NCI-H774 (cell line): Measurements from ENCODE around the gene MMP25.
"Not testable (repeated sequence)": the region's sequence is repeated elsewhere in the genome, so short reads cannot be mapped to it uniquely, and the experiment has no call there.

Experiments
- DNase-seq: peaks from one replicate; lab custom pipeline; 2025; lab: John Stamatoyannopoulos, UW

Gene MMP25

DNA sequence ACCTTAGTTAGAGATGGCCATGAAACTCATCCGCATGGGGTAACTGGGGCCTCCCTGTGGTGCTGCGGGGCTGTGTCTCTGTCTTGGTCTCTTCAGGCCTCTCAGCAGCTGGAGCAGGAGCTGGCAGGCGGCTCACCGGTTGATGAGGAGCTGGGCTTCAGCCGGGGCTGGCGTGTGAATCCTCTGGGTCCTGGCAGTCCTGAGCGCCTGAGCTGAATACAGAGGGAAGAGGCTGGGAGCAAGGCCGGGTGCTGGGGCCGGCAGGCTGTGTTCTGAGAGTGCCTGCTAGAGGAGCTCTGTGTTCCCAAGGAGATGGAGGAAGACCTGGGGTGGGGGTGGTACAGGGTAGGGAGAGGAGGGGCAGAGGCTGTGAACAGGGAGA lies 9.4 kb downstream of the MMP25 start:
- not testable (repeated sequence) for DNase-seq

DNA sequence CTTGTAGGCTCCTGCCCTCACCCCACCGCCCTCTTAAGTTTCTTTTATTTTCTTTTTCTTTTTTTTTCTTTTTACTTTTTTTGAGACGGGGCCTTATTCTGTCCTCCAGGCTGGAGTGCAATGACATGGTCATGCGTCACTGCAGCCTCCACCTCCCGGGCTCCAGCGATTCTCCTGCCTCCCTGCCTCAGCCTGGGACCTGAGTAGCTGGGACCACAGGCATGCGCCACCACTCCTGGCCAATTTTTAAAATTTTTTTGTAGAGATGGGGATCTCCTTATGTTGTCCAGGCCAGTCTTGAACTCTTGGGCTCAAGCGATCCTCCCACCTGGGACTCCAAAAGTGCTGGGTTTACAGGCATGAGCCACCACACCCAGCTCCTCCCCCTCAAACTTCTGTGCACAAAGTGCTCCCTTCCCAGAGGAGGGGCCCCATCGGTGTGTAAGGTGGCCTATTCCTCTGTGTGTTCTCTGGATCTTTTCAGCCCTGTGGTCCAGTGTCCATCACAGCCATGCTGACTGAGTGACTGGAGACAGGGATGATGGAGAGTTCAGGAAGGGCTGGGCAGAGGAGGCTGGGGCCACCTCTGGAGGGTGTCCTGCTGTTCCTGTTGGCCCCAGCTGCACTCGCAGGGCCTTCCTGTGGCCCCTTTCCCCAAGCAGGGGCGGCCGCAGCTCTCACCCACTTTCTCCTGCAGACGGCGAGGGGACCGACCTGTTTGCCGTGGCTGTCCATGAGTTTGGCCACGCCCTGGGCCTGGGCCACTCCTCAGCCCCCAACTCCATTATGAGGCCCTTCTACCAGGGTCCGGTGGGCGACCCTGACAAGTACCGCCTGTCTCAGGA lies 10.2 kb downstream of the MMP25 start:
- DNase-seq, result no peak

DNA sequence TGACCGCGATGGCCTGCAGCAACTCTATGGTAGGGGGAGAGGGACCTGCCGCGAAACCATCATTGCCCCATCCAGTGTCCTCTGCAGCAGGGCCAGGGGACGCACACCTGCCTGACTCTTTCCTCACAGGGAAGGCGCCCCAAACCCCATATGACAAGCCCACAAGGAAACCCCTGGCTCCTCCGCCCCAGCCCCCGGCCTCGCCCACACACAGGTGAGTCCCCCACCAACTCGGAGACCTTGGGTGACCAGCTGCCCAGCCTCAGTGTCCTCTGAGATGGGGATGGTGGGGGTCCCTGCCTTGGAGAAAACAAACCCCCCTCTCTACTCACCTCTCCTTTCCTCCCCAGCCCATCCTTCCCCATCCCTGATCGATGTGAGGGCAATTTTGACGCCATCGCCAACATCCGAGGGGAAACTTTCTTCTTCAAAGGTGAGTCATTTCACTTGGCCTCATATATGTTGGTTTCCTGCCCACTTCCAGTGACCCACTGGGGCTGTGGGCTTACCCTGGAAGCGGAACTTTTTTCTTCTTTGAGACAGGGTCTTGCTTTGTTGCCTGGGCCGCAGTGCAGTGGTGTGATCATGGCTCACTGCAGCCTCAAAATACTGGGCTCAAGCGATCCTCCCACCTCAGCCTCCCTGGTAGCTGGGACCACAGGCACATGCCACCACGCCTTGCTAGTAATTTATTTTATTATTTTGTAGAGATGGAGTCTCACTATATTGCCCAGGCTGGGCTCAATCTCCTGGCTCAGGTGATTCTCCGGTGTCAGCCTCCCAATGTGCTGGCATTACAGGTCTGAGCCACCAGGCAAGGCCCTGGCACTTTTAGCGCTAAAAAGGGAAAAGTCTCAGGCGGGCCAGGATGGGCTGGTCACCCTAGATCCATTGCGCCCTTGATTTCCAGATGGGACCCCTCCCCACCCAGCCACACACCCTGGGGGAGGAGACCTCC lies 11.1 kb downstream of the MMP25 start:
- DNase-seq, result no peak

DNA sequence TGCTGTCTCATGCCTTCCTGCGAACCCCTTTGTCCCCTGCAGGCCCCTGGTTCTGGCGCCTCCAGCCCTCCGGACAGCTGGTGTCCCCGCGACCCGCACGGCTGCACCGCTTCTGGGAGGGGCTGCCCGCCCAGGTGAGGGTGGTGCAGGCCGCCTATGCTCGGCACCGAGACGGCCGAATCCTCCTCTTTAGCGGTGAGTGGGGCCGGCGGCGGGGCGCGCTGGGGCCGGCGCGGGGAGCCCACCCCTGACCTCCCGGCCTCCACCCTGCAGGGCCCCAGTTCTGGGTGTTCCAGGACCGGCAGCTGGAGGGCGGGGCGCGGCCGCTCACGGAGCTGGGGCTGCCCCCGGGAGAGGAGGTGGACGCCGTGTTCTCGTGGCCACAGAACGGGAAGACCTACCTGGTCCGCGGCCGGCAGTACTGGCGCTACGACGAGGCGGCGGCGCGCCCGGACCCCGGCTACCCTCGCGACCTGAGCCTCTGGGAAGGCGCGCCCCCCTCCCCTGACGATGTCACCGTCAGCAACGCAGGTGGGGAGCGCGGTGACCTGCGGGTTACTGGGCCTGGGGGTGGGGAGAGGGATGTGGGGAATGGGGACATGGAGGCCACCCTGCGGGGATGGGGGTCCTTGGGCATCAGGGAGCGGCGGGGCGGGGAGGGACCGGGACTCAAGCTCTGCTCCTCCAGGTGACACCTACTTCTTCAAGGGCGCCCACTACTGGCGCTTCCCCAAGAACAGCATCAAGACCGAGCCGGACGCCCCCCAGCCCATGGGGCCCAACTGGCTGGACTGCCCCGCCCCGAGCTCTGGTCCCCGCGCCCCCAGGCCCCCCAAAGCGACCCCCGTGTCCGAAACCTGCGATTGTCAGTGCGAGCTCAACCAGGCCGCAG lies 12.0 kb downstream of the MMP25 start:
- DNase-seq, result no peak

DNA sequence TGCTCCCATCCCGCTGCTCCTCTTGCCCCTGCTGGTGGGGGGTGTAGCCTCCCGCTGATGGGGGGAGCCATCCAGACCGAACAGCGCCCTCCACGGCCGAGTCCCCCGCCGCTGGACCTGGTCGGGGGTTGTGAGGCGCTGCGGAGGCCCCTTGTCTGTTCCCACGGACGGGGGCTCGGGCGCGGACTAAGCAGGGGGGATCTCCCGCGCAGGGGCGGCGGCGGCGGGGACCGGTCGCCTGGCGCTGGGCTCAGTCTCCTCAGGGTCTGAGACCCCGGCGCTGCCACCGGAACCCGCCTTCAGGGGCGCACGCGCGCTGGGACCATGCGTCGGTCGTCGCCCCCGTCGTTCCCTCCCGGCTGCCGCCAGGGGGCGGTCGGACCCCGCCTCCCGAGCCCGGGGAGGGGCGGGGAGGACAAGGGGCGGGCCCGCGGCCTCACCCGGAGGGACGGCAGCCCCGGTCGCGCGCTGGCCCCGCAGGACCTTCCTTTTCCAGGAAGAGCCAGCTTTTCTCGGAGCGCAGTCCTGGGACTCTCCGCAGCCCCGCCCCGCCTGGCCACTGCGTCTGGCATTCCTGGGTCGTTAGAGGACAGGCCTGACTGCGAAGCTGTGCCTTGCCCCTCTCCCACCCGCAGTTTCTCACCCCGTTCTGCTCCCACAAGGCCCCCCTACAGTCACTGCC lies 12.8 kb downstream of the MMP25 start:
- peak; percentile 50 for DNase-seq

DNA sequence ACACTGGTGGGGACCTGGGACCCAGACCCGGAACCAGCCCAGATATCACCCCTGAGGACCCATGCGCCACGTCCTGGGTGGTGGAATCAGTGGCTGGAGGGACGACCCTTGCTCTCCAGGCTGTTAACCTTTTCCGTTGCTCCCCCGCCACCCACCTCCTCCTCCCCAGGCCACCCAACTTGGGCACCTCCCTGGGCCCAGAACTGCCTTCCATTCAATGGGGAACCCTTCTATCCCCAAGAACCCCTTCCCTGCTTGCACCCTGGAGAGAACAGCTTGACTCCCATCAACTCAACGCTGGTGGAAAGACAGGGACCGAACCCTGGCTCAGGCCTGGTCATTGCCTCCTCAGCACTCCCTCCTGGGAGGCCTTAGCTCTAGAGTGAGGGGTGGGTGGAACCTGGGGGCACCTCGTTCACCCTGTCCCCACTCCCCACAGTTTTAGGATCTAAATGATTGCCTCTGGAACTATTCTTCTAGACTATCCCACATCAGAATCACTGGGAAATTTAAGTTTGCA lies 13.4 kb downstream of the MMP25 start:
- no peak for DNase-seq

DNA sequence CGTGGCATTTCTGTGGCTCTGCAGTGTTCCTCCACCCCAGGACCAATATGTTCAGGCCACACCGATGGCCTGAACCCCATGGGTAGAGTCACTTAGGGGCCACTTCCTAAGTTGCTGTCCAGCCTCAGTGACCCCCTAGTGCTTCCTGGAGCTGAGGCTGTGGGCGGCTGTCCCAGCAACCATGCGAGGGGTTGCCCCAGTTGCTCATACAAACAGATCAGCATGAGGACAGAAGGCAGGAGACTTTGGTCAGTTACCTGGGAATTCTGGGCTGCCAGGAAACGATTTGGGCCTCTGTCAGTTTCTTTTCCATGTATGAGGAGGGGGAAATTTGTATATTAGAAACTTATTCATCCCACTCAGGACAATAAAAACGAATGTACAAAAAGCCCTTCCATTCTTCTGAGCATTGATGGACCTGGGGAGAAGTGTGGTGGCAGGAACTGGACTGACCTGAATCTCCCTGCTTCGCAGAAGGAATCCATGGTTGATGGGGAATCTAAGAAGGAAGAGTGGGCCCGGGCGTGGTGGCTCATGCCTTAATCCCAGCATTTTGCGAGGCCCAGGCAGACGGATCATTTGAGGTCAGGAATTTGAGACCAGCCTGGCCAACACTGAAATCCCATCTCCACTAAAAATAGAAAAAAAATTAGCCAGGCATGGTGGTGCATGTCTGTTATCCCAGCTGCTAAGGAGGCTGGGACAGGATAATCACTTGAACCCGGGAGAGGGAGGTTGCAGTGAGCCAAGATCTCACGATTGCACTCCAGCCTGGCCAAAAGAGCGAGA lies 14.2 kb downstream of the MMP25 start:
- DNase-seq, result no peak

DNA sequence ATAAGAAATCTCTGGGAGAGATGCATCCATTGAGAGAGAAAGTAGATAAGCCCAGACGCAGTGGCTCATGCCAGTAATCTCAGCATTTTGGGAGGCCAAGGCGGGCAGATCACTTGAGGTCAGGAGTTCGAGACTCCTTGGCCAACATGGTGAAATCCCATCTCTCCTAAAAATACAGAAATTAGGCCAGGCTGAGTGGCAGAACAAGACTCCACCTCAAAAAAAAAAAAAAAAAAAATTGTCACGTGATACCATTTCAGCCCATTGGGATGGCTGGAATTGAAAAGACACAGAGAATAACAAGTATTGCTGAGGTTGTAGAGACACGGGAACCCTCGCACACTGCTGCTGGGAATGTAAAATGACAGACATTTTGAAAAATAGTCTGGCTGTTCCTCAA lies 16.2 kb downstream of the MMP25 start:
- no peak for DNase-seq

DNA sequence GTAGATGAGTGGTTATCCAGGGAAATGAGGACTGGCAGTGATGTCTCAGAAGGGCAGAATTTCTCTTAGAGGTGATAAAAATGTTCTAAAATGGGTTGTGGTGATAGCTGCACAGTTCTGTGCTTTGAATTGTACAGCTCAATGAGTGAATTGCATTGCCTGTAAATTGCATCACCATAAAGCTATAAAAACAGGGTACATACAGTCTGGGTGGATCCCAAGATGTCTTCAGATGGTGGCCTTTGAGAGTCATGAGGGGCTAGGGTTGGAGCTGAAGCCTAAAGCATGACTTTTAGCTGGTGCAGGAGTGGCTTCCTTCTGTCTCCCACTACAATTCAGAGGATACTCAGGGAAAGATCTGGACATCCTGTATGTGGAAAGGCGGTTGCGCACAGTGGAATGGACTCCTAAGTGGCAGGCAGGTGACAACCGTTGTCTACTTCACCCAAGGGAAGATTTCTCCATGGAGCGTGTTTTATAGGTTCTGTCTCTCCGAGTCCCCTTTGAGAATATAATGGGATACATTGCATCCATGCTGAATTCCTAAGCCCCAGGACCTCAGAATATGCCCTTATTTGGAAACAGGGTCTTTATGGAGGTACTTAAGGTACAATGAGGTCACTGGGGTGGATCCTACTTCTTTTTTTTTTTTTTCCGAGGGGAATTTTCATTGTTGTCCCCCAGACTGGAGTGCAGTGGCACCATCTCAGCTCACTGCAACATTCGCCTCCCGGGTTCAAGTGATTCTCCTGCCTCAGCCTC lies 17.4 kb downstream of the MMP25 start:
- no peak for DNase-seq

DNA sequence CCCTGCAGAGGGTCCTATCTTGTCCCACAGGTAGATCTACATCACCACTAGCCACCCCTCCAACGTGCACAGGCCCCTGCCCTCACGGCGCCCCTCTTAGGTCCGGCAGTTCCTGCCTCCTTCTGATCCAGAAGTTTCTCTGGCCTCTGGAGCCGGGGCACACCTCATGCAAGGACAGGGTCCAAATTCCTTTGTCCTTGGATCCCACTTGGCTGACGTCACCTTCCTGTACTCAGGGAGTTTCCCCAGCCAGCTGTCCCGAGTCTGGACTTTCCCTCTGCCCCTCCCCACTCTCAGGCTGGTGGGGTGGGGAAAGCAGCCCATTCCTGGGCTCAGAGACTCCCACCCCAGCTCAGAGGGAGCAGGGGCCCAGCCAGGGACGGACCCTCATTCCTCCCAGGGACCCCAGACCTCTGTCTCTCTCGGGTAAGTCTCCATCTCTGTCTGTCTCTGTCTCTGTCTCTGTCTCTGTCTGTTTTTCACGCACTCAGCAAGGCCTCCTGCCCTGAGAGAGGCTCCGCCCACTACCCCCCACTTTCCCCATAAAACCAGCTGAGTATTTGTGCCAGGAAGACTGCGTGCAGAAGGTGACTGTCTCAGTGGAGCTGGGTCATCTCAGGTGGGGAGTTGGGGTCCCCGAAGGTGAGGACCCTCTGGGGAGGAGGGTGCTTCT lies 18.8 kb downstream of the MMP25 start, which contains the start of gene IL32:
IL32 (plus strand) TSS at position 572 of the 673 bp plus-strand sequence. CDS start 172 bp downstream, outside the sequence.
- no peak for DNase-seq

DNA sequence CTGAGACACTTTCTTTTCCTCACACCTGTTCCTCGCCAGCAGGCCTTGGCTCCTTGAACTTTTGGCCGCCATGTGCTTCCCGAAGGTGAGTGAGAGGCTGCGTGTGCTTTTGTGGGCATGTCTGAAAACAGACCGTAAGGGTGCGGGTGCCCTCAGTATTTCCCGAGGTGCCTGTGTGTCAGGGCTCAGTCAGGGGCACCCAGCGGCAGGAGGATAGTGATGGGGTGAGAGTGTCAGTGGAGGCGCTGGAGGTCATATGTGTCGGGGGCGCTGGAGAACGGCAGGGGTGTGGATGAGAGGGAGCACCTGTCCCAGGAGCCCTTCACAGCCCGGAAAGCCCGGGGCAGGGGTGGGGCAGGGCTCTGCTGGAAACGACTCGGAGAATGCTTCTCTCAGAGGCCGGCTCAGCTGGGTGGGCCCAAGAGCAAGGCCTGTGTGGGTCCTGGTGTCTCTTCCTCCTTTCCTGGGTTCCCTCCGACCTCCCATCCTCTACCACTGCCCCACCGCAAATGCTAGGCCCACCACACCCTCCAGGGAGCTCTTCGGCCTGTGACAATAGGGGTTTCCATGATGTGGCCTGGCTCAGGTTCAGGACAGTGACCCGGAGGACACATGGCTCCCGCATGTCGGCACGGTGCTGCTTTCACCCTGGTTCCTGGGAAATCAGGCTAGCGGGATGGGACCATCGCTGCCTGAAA lies 19.5 kb downstream of the MMP25 start:
- DNase-seq, result no peak

DNA sequence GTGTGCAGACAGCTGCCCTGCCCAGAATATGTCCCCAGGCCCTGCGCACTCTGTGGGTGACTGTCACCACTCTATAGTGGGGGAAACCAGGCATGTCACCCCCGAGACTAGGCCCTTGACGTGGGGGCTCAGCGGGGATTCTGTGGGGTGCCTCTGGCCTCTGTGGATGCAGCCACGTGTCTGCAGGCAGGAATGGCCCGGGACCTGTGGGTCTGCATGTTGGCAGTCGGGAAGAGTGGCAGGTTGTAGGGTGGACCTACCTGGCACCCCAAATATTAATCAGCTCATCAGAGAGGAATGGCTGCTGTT lies 20.0 kb downstream of the MMP25 start:
- no peak for DNase-seq

DNA sequence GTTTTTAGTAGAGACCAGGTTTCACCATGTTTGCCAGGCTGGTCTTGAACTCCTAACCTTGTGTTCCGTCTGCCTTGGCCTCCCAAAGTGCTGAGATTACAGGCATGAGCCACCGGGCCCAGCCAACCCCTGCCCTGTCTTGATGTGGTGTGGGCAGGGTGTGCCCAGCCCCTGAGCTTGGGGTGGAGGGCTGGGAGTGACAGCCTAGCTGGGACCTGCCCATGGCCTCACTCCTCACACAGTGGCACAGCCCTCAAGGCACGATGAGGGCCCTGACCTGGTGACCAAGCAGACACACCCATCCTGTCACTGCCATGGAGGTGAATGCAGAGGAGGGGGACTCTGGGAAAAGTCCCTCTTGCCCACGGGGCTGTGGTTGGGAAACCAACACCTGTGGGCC lies 22.1 kb downstream of the MMP25 start:
- DNase-seq, result no peak

DNA sequence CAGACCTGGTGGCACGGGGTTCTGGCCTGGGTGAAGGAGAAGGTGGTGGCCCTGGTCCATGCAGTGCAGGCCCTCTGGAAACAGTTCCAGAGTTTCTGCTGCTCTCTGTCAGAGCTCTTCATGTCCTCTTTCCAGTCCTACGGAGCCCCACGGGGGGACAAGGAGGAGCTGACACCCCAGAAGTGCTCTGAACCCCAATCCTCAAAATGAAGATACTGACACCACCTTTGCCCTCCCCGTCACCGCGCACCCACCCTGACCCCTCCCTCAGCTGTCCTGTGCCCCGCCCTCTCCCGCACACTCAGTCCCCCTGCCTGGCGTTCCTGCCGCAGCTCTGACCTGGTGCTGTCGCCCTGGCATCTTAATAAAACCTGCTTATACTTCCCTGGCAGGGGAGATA lies 22.8 kb downstream of the MMP25 start:
- not testable (repeated sequence) for DNase-seq

DNA sequence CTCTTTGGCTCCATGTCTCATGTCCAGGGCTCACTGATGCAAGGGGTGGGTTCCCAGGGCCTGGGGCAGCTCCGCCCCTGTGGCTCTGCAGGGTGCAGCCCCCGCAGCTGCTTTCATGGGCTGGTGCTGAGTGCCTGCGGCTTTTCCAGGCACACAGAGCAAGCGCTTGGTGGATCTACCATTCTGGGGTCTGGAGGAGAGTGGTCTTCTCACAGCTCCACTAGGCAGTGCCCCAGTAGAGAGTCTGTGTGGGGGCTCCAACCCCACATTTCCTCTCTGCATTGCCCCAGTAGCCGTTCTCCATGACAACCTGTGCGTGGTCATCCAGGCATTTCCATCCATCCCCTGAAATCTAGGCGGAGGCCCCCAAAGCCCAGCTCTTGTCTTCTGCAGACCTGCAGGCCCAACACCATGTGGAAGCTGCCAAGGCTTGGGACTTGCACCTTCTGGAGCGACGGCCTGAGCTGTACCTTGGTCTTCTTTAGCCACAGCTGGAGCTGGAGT lies 24.3 kb downstream of the MMP25 start:
- DNase-seq, result no peak

DNA sequence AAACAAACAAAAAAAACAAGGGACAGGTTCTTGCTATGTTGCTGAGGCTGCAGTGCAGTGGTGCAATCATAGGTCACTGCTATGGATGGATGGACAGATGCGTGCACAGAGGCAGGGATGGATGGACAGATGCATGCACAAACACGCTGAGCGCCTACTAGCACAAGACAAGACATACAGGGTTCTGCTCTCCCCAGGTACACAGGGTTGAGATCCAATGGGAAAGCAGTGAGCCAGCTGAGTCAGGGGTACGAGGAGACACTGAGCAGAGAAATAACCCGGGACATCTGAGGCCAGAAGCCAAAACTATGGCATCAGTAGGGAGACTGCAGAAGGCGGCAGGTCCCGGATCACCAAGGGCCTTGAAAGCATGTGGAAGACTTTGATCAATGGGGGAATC lies 25.3 kb downstream of the MMP25 start:
- no peak for DNase-seq

DNA sequence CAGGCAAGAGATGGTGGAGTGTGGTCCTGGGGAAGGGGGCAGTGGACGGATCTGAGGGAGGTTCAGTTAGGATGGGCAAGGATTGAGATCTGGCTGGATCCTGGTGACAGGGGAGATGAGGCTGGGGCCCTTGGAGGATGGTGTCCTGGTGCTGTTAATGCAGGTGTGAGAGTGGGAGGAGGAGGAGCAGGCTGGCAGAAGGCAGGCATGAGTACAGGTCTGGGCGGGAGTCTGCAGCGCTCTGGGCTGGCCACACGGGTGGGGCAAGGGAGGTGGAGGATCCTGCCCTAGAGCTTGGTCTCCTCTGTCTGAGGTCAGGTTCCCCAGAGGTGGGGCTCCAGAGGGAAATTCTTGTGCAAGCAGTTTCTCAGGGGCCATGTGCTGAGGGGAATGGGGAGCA lies 25.8 kb downstream of the MMP25 start:
- not testable (repeated sequence) for DNase-seq

DNA sequence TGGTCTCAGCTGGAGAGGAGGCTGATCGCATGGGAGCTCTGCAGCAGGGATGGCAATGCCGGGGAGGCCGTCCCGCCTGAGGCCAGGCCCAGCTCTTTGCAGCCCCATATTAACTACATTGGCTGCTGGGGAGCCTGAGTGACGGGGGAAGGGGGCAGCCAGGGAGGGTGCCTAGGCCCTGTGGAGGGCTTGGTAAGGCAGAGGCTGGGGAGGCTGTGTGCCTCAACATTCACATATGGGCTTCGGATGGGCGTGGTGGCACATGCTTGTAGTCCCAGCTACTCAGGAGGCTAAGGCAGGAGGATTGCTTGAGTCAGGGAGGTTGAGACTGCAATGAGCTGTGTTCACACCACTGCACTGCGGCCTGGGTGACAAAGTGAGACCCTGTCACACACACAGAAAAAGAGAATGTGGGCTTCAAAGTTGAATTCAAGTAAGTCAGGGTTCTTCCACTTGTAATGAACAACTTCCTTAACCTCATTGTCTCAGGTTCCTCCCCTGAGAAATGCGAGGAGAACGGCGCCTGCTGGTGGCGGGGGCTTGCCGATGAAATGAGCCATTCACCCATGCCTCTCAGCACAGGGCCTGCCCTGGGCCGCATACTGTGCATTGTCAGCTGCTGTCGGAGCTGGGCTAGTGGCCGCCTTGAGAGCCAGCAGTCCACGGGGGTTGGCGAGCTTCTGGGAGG lies 26.4 kb downstream of the MMP25 start:
- DNase-seq, result not testable (repeated sequence)
